ENCODE measurements around the gene HOXC12.
A peak's percentile ranks its signal among the peaks of the same experiment; 100 is the strongest.

The HOXC12 gene

DNA sequence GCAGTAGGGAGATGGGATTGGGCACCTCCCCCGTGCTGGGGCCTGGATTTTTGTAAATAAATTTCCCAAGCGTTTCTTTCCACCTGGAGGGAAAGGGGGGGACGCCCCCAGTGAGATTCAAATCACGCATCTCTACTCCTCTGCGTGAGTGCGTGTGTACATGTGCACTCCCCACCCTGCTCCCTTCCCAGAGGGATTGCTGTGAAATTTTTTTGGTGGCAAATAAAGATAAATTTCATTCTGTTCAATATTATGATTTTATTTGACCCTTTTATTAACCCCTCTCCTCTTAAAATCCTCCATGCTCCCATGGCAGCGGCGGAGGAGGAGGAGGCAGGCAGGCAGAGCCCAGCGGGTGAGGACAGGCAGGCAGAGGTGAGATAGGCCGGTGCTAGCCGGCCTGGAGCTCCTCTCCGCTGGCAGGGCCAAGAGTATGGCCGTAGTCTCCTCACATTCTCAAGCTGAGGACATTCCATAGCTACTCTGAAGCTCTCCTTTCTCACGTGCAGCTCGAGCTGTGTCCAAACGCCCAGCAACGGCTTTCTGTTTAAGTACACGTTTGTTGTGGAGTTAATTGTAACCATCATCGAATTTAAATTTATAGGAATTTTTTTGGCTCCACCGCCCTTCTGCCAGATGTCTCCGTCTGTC lies 21.6 kb downstream of the HOXC12 start:
- peaks cover 21% of the 10 kb centered on the region for H3K27me3 ChIP-seq (replicated peaks; ENCODE audit: control insufficient read depth, insufficient read depth, low read length)
- H3K4me3 ChIP-seq (ENCODE audit: low read length) = no peak overlapping the region
- no peak for DNase-seq (ENCODE audit: low read depth)

DNA sequence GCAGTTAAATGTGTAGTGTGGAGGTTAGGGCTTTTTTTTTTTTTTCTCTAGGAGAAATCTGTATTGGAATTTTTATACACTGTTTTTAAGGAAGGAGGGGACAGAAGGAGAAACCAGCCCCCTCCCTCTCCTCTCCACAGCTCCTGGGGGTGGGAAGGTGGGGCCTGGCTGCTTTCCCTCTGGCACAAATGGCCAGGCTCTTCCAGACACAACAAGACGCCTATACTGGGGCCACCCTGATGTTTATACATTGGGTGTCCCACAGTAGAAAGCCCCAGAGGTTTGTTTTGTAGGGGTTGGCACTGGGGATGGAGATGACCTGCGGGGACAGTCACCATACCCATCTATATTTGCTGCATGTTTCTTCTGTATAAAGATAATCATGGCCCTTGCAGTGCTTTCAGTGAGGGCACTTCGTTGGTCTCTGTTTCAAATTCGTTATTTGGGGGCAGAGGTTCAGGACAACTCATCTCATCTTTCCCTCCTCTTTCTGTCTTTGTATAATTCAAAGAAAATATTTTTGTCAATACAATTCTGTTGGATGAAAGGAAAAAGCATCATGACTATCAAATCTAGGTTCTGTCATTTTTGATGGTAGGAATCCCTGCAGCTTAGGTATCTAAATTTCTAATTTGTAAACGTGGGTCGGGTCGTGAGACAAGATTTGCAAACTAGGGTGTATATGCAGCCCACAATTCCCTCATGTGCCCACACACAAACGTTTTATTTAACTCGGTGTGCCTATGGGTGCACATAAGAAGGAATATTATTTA lies 22.3 kb downstream of the HOXC12 start:
- Histone ChIP-seq H3K27me3 (replicated peaks; ENCODE audit: control insufficient read depth, insufficient read depth, low read length) (peaks cover 14% of the 10 kb centered on the region), H3K4me1 (ENCODE audit: control insufficient read depth, insufficient read depth, low read length) (peaks cover 10% of the 10 kb centered on the region), H3K9ac (ENCODE audit: low read length) (no peak overlapping the region), H3K9me3 (ENCODE audit: control insufficient read depth, low read length) (no peaks in the 10 kb centered on the region), H3K4me3 (ENCODE audit: low read length) (no peak overlapping the region), H3K36me3 (ENCODE audit: control insufficient read depth, insufficient read depth, low read length, severe bottlenecking) (no peaks in the 10 kb centered on the region)
- DNase-seq (ENCODE audit: low read depth) = no peak

More for the DNA sequence above, 21.6 kb downstream of the HOXC12 start:
- Histone ChIP-seq H3K9ac (ENCODE audit: low read length) (no peak overlapping the region), H3K4me1 (ENCODE audit: control insufficient read depth, insufficient read depth, low read length) (peaks cover 12% of the 10 kb centered on the region), H3K9me3 (ENCODE audit: control insufficient read depth, low read length) (no peaks in the 10 kb centered on the region), H3K36me3 (ENCODE audit: control insufficient read depth, insufficient read depth, low read length, severe bottlenecking) (no peaks in the 10 kb centered on the region)

DNA sequence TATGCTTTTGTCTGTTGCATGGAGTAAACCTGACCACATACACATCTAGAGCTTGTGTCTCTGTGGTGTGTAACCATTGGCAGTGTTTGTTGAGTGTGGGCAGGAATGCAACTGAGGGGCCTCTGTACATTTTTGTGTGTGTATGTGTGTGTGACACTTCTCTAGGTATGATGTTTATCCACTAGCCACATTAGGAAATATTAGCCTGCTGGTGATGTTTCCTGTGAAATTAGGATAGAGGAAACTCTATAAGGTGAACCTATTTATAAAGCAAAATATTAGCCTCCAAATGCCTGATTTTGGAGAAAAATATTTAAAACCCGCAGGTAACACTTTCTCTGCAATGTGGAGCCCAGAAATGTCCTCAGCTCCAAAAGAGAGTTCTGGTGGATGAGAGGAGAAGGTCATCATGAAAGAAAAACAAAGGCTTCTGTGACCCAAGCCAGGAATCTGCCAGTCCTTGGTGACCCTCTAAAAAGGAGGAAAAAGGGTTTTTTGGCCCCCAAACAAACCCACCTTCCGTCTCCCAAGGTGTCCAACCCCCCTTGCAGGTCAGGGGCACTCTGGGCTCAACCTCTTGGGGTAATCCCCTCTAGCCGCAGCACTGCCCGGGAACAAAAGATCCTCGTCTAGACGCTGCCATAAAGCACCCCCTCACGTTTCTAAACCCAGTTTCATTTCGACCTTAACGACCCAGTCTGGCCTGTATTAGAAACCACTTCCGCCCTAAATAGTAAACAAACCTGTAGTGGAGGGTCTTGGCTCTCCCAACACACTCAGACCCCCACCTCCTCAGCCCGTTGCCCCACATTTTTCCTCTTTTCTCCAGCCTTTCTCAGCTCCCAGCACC lies 23.1 kb downstream of the HOXC12 start:
- Histone ChIP-seq H3K36me3 (ENCODE audit: control insufficient read depth, insufficient read depth, low read length, severe bottlenecking) (no peaks in the 10 kb centered on the region), H3K9me3 (ENCODE audit: control insufficient read depth, low read length) (no peaks in the 10 kb centered on the region), H3K27me3 (replicated peaks; ENCODE audit: control insufficient read depth, insufficient read depth, low read length) (peaks cover 8% of the 10 kb centered on the region), H3K4me3 (ENCODE audit: low read length) (no peak overlapping the region), H3K9ac (ENCODE audit: low read length) (no peak overlapping the region), H3K4me1 (ENCODE audit: control insufficient read depth, insufficient read depth, low read length) (peaks cover 3% of the 10 kb centered on the region)
- DNase-seq (ENCODE audit: low read depth) = no peak

DNA sequence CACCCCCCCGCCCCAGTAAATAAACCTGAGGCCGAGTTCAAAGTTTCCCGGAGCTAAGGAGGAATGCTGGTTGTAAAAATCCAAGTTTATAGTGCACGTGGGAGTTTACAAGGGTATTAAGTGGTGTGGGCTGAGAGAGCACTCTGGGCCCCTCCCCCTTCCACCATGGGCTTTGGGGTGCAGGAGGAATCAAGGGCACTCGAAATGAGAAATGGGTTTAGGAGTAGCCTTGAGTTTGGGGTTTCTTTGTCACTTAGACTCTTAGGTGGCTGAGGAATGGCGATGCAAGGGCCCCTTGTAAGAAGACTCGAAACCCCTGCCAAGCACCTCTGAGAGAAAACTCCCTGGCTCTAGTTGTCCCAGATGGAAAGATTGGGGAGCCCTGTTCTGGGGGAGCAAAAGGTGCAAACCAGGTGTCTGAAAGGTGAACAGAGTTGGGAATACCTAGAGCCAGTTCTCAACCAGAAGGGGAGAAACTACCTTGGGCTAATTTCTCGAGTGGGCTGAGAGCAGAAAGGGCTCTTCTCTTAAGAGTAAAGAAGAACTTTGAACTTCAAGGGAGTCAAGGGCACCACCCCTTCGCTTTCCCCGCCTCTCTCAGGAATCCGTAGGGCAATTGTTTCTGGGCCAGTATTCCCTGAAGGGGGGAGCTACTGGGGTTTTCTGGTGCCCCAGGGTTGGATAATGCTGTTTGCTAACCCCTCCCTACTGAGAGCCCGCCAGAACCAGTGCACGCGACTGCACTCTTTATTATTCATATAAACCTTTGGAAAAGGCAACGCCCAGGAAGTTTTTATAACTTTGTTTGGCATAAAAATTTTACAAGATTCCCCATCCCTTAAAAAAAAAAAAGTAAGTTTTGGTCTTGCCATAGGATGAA lies 24.0 kb downstream of the HOXC12 start:
- Histone ChIP-seq H3K4me1 (ENCODE audit: control insufficient read depth, insufficient read depth, low read length) (peaks cover 3% of the 10 kb centered on the region), H3K4me3 (ENCODE audit: low read length) (no peak overlapping the region), H3K36me3 (ENCODE audit: control insufficient read depth, insufficient read depth, low read length, severe bottlenecking) (no peaks in the 10 kb centered on the region), H3K9ac (ENCODE audit: low read length) (no peak overlapping the region), H3K27me3 (replicated peaks; ENCODE audit: control insufficient read depth, insufficient read depth, low read length) (peaks cover 8% of the 10 kb centered on the region), H3K9me3 (ENCODE audit: control insufficient read depth, low read length) (no peaks in the 10 kb centered on the region)
- no peak for DNase-seq (ENCODE audit: low read depth)

DNA sequence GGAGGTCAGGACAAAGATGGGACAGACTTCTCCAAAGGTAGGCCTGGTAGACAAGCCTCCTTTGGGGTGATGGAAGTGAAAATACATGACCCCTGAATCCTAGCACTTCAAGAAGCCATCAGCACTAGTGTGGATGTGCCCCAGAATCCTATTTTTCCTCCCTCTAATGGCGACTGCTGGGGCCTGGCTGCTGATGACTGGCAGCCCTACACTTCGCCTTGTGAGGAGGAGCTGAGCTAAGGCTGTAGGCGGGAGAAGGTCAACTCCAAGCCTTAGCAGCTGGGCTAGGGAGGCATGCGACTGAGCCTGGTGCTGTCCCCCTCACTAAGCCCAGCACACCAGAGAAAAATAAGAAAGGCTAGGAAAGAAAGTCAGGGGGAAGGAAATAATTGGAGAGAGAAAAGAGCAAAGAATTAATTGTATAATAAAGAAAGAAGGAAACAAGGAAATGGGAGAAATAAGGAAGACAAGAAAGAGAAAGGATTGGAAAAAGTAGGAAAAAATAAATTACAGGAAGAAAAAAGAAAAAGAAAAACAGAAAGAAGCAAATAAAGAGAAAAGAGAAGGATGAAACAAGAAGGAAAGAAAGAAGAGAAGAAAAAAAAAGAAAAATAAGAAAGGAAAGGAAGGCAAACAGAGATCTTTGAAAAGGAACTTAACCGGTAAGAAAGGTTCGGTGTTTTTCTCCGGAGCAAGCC lies 25.6 kb downstream of the HOXC12 start:
- Histone ChIP-seq H3K27me3 (replicated peaks; ENCODE audit: control insufficient read depth, insufficient read depth, low read length) (peaks cover 8% of the 10 kb centered on the region), H3K4me1 (ENCODE audit: control insufficient read depth, insufficient read depth, low read length) (peaks cover 3% of the 10 kb centered on the region), H3K9ac (ENCODE audit: low read length) (peak overlapping the region; percentile 74), H3K9me3 (ENCODE audit: control insufficient read depth, low read length) (no peaks in the 10 kb centered on the region), H3K4me3 (ENCODE audit: low read length) (peak overlapping the region; percentile 37), H3K36me3 (ENCODE audit: control insufficient read depth, insufficient read depth, low read length, severe bottlenecking) (no peaks in the 10 kb centered on the region)
- no peak for DNase-seq (ENCODE audit: low read depth)

DNA sequence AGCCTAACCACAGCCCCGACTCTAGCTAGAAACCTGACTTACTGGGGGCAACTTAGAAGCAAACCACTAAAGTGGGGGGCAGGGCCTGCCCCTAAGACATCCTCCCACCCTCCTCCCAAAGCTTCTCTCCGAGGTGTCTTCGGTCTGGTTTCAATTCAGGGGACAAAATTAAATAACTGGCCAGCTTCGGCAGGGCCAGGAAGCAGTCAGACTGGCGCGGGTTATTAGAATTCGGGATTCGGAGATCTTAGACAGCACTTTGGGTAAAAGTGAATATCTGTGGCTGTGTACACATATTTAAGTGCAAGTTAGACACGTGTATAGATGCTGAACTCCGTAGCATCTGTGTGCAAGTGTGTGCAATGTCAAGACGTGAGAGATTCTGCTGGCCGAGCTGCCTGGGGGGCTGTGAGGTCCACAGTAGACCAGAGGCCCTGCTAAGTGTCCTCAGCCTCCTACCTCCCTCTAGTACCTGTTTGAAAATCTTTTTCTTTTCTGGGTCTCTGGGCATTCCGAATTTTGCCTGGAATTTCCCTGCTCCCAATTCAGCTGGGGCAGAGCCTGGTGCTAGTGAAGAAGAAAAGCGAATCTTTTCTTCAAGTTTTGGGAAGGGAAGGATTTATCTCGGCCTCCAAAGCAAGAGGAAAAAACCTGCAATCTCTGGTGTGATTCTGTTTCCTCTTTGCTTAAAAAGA lies 26.2 kb downstream of the HOXC12 start:
- Histone ChIP-seq H3K9me3 (ENCODE audit: control insufficient read depth, low read length) (no peaks in the 10 kb centered on the region), H3K27me3 (replicated peaks; ENCODE audit: control insufficient read depth, insufficient read depth, low read length) (peaks cover 8% of the 10 kb centered on the region), H3K4me3 (ENCODE audit: low read length) (peak overlapping the region; percentile 37), H3K4me1 (ENCODE audit: control insufficient read depth, insufficient read depth, low read length) (no peaks in the 10 kb centered on the region), H3K36me3 (ENCODE audit: control insufficient read depth, insufficient read depth, low read length, severe bottlenecking) (no peaks in the 10 kb centered on the region), H3K9ac (ENCODE audit: low read length) (peak overlapping the region; percentile 74)
- DNase-seq (ENCODE audit: low read depth) = no peak

DNA sequence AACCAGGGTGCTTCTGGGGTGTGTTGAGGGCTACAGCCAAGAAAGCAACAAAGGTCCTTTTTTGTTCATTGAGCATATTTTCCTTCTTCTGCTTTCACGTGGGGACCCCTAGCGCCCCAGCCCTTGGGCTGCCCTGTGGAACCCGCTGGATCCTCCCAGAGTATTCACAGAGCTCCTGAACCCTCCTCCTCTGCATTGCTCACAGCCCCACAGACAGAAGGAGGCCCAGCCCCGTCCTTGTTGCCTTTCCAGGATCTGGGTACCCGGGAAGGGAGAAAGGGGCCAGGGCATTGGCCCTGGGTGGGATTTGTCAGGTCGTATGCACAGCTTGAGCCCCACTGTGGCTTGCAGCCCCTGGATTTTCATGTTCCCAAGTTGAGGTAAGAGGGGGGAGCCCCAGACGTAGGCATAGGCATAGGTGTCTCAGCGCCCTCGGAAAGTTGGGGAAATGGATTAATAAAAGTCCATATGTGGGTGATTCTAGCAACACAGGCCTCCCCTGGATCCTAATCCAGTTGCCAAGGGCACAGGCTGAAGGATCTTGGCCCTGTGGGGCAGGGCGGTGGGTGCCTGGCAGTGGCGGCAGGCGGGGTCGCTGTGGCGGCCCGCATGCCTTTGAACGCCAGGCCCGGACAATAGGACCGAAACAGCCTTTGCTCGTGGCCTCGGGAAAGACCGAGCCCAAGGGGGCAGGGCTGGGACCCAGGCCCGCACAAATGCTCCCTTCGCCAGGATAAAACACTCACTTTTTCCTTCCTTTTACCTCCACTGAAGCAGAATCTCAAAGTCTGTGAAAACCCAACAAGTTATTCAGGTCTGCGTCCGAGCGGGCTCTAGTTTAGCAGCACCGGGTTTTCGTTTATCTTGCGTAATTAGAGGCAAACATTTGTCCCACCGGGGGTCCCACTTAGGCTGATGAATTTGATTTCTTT lies 27.2 kb downstream of the HOXC12 start:
- no peak for DNase-seq (ENCODE audit: low read depth)
- no peaks in the 10 kb centered on the region for H3K36me3 ChIP-seq (ENCODE audit: control insufficient read depth, insufficient read depth, low read length, severe bottlenecking)
- H3K9ac ChIP-seq (ENCODE audit: low read length) = peak overlapping the region; percentile 74
- no peaks in the 10 kb centered on the region for H3K9me3 ChIP-seq (ENCODE audit: control insufficient read depth, low read length)
- peaks cover 7% of the 10 kb centered on the region for H3K27me3 ChIP-seq (replicated peaks; ENCODE audit: control insufficient read depth, insufficient read depth, low read length)
- peak overlapping the region; percentile 52 for H3K4me3 ChIP-seq (ENCODE audit: low read length)
- H3K4me1 ChIP-seq (ENCODE audit: control insufficient read depth, insufficient read depth, low read length) = peaks cover under 1% of the 10 kb centered on the region

DNA sequence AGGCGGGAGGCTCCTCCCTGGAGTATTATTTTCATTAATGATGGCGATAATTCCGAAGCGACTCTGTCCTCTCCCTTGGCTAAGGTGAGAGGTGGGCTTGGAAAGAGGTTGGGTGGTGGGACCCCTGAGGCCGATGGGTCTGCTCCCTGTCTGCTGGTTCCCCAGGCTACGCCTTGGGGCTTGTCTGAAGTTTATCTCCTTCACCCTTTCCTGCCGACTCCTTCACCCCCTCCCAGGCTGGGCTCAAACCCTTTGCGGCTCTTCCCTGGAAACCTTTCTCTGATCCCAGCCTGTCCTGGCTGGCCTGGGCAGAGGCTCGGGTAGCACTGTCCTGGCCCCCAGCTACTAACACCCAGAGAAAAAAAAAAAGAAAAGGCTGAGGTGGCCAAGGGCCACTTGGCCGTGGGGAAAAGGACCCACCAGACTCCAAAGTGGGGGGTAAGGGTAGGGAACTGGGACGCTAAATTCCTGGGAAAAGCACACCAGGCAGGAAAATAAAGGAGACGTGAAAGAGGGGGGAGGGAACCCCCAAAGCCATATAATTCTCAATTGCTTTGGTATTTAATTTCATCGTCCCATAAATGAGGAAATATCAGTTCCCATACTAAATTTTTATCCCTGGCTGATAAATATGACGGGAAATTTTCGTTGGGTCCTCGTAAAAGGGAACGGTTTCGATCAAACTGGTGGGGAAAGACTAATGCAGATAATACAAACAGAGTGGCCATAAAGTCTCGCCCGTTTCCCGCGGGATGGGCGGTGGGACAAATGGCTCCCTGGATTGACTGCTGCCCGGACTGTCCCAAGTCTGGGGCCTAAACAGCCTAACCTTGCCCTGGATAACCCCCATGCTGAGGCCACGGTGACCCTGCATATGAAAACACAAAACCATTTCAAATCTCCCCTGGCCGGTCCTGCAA lies 28.2 kb downstream of the HOXC12 start:
- H3K9me3 ChIP-seq (ENCODE audit: control insufficient read depth, low read length) = no peaks in the 10 kb centered on the region
- H3K9ac ChIP-seq (ENCODE audit: low read length) = peak overlapping the region; percentile 74
- H3K4me1 ChIP-seq (ENCODE audit: control insufficient read depth, insufficient read depth, low read length) = peaks cover 11% of the 10 kb centered on the region
- H3K4me3 ChIP-seq (ENCODE audit: low read length) = peak overlapping the region; percentile 52
- no peaks in the 10 kb centered on the region for H3K36me3 ChIP-seq (ENCODE audit: control insufficient read depth, insufficient read depth, low read length, severe bottlenecking)
- no peak for DNase-seq (ENCODE audit: low read depth)
- no peaks in the 10 kb centered on the region for H3K27me3 ChIP-seq (replicated peaks; ENCODE audit: control insufficient read depth, insufficient read depth, low read length)
